Brain microvascular endothelial cell (primary cell): ENCODE measurements around the gene CYP4X1.
A peak's percentile ranks its signal among the peaks of the same experiment; 100 is the strongest.
"Not testable (repeated sequence)": the region's sequence is repeated elsewhere in the genome, so short reads cannot be mapped to it uniquely, and the experiment has no call there.

Experiments used
- DNase-seq: peaks from one replicate; pipeline ENCODE4 v3.0.0-alpha.2; 2020
- H3K27ac ChIP-seq: fragments of 250-450 bp; sonication (Bioruptor Pico); 2 replicates; pipeline ENCODE4 v1.5.1; 2020; ENCODE audit warnings: mild to moderate bottlenecking, moderate library complexity
- H3K27me3 ChIP-seq: fragments of 250-450 bp; sonication (Bioruptor Pico); replicated peaks from 2 replicates; pipeline ENCODE4 v1.5.1; 2020; ENCODE audit warnings: mild to moderate bottlenecking
- H3K36me3 ChIP-seq: fragments of 250-450 bp; sonication (Bioruptor Pico); replicated peaks from 2 replicates; pipeline ENCODE4 v1.5.1; 2020; ENCODE audit warnings: mild to moderate bottlenecking
- H3K4me3 ChIP-seq: 2 replicates; pipeline ENCODE4 v1.5.1; 2011; ENCODE audit warnings: low read depth, mild to moderate bottlenecking, control low read depth, low read length, moderate library complexity
- CTCF ChIP-seq: IDR thresholded peaks from 2 replicates; pipeline ENCODE4 v1.5.1; 2011; ENCODE audit warnings: low read depth, mild to moderate bottlenecking, moderate library complexity, low read length, control low read depth, inconsistent platforms; ENCODE audit errors: missing control alignments
- in situ Hi-C: cut with HindIII; loops from 2 replicates; pipeline ENCODE4 v1.10.0; 2017; ENCODE audit warnings: low sequenced_read_pairs, low pct_ligation_motif_present

The CYP4X1 gene

GRCh38 chr1:47059376-47059775, 35.9 kb downstream of the CYP4X1 start:
- Histone ChIP-seq H3K4me3 (no peak overlapping the region), H3K36me3 (no peaks in the 10 kb centered on the region), H3K27ac (no peak overlapping the region), H3K27me3 (no peaks in the 10 kb centered on the region)
- DNase-seq = no peak
- TF ChIP-seq CTCF = no peak
- in situ Hi-C loops = no loop called here

DNA sequence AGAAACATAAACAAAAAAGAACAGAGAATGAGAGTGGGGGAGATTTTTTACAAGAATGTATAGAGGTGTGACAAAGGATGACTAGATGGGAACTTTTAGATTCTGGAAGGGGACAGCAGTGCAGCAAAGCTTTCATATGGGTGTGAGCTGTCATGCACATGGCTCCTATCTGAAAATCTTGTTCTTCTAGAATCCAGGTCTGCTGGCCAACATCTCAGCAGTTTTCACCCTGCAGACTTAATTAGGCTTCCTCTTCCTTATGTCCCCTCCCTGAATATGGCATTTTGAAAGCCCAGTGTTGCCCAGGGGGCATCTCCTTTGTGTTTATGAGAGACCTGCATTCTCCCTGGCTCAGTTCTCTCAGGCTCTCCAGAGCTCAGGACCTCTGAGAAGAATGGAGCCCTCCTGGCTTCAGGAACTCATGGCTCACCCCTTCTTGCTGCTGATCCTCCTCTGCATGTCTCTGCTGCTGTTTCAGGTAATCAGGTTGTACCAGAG, 43.7 kb downstream of the CYP4X1 start, which contains the start of gene CYP4Z1:
CYP4Z1 (plus strand) TSS at position 135 of the 498 bp plus-strand sequence; CDS start at position 395, 260 bp downstream.
- DNase-seq = no peak
- H3K27me3 ChIP-seq = no peaks in the 10 kb centered on the region
- in situ Hi-C loops = no loop called here
- H3K4me3 ChIP-seq = no peak within 1 kb of the TSS
- H3K36me3 ChIP-seq = no peaks in the 10 kb centered on the region
- TF ChIP-seq CTCF = no peak
- H3K27ac ChIP-seq = no peak within 1 kb of the TSS

- H3K27ac ChIP-seq, H3K4me3 ChIP-seq, DNase-seq, H3K36me3 ChIP-seq, in situ Hi-C loops, H3K27me3 ChIP-seq: not testable (repeated sequence)
These were observed 45.6 kb downstream of the CYP4X1 start for GRCh38 chr1:47069080-47069479.

DNA sequence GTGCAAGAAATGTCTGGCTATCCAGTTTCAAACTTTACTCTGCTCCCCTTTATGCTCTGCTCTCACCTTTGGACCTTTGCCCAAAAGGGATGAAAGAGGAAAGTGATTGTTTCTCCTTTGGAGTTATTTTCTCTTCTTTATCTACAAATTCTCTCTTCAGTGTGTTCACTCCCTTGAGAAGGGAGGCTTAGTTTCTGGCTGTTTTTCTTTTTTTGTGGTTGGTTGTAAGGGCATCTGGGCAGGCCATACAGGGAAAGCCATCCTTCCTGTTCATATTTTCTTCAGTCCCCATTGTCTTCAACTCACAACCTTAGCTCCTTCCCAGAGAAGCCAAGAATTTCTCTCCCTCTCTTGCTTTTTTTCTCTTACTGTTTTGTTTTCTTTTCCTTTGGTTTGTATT, 46.0 kb downstream of the CYP4X1 start:
- DNase-seq, H3K4me3 ChIP-seq, H3K36me3 ChIP-seq, in situ Hi-C loops, H3K27me3 ChIP-seq, H3K27ac ChIP-seq: not testable (repeated sequence)

GRCh38 chr1:47089356-47089755, 65.9 kb downstream of the CYP4X1 start:
- DNase-seq = peak; percentile 48
- H3K27ac ChIP-seq, H3K36me3 ChIP-seq, H3K27me3 ChIP-seq, in situ Hi-C loops, H3K4me3 ChIP-seq: not testable (repeated sequence)

DNA sequence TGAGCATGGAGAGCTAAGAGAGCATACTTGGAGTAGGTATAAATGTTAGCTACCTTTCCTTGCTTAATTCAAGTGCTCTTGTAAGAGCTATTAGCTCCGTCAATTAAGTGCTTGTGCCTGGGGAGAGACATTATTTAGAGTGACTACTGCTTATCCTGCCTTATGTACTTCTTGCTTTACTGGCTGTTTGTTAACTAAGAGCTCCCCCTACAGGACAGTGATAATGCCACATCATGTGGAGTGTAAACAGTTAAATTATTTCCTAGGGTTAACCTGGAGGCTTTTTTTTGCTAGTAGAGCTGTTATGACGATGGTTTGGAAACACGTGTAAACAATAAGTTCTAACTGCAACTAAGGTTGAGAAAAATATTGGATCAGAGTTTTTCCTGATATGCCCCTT, 68.0 kb downstream of the CYP4X1 start:
- H3K36me3 ChIP-seq, H3K4me3 ChIP-seq, DNase-seq, H3K27ac ChIP-seq, in situ Hi-C loops, H3K27me3 ChIP-seq: not testable (repeated sequence)
